Naive B cell (primary cell): ENCODE data around the gene RPS16. TPM values are rescaled to one million over a fixed set of nuclear protein-coding genes. Genes with fewer than 3 reads are reported as not detected.
A peak's percentile ranks its signal among the peaks of the same experiment; 100 is the strongest.
"Not testable (repeated sequence)": the region's sequence is repeated elsewhere in the genome, so short reads cannot be mapped to it uniquely, and the experiment has no call there.

ENCODE experiments used
- ATAC-seq, 2 donors: fragments of 150-1000 bp; cut with Tn5 transposase; 2 replicates each; pipeline ENCODE4 v1.10.0; 2021; ENCODE audit warnings: low read depth in 2 of 2, mild to moderate bottlenecking in 2 of 2, moderate library complexity in 2 of 2
- DNase-seq: peaks from one replicate; pipeline ENCODE4 v3.0.0; 2022
- H3K27ac Mint-ChIP-seq, 6 donors: one replicate each; pipeline ENCODE4 v1.8.0; 2020 to 2022; ENCODE audit warnings: mild to moderate bottlenecking in 6 of 6, mixed read lengths in 6 of 6, moderate library complexity in 5 of 6, inconsistent platforms in 2 of 6
- H3K27me3 Mint-ChIP-seq, 3 donors: one replicate each; pipeline ENCODE4 v1.8.0; 2021 to 2022; ENCODE audit warnings: mixed read lengths in 3 of 3, mild to moderate bottlenecking in 1 of 3
- H3K36me3 Mint-ChIP-seq, 2 donors: one replicate each; pipeline ENCODE4 v1.8.0; 2020 to 2022; ENCODE audit warnings: mixed read lengths in 2 of 2, inconsistent platforms in 1 of 2, mild to moderate bottlenecking in 1 of 2
- H3K4me1 Mint-ChIP-seq, 3 donors: one replicate each; pipeline ENCODE4 v1.8.0; 2020 to 2022; ENCODE audit warnings: mixed read lengths in 3 of 3, inconsistent platforms in 1 of 3, mild to moderate bottlenecking in 1 of 3, moderate library complexity in 1 of 3
- H3K4me3 Mint-ChIP-seq, 8 donors: one replicate each; pipeline ENCODE4 v1.8.0; 2020 to 2022; ENCODE audit warnings: mild to moderate bottlenecking in 8 of 8, mixed read lengths in 8 of 8, moderate library complexity in 8 of 8, inconsistent platforms in 2 of 8
- H3K9me3 Mint-ChIP-seq, 7 donors: one replicate each; pipeline ENCODE4 v1.8.0; 2020 to 2022; ENCODE audit warnings: mixed read lengths in 7 of 7, mild to moderate bottlenecking in 5 of 7, inconsistent platforms in 2 of 7, moderate library complexity in 1 of 7
- polyA plus RNA-seq, 6 donors: library from polyadenylated mRNA; unstranded; fragments of 300-500 nt; fragmentation: Illumina TruSeq; gene quantifications; one replicate each; pipeline ENCODE4 v1.2.3, GENCODE V29; 2021; ENCODE audit warnings: low read depth in 6 of 6

RPS16 gene
- 1,000 to 10,000 TPM; 1,393 to 2,131 (median 1,793) TPM for polyA plus RNA-seq

- Mint-ChIP-seq H3K4me3 (peak within 1 kb of the TSS; percentile 95 to 100 (median 100)), H3K27me3 (peaks cover 0 to 5% (median 0%) of the 10 kb centered on the region in 3 donors), H3K36me3 (peaks cover 6 to 10% of the 10 kb centered on the region in 2 donors), H3K9me3 (no peaks in the 10 kb centered on the region), H3K4me1 (peaks cover 34 to 50% (median 49%) of the 10 kb centered on the region in 3 donors), H3K27ac (peak within 1 kb of the TSS; percentile 98 to 100 (median 99))
- DNase-seq = peak; percentile 98
- ATAC-seq = peak; percentile 92 to 94
Measured at GRCh38 chr19:39435499-39436349, at the start of gene RPS16. Gene RPS16, minus strand, starts transcription at chr19:39435949. Its CDS starts 54 bp downstream, at chr19:39435895.

- ATAC-seq = no peak
- peaks cover 19 to 32% (median 23%) of the 10 kb centered on the region in 3 donors for H3K4me1 Mint-ChIP-seq
- no peak for DNase-seq
- no peaks in the 10 kb centered on the region for H3K9me3 Mint-ChIP-seq
- peak overlapping the region in 6 of 8 donors; percentile 32 to 95 (median 72) for H3K4me3 Mint-ChIP-seq
- no peaks in the 10 kb centered on the region for H3K27me3 Mint-ChIP-seq
- H3K36me3 Mint-ChIP-seq = peaks cover 5 to 11% of the 10 kb centered on the region in 2 donors
- H3K27ac Mint-ChIP-seq = peak overlapping the region in 2 of 6 donors; percentile 24 to 48
Measured at GRCh38 chr19:39483141-39483540, 47.4 kb upstream of the RPS16 start.

GRCh38 chr19:39481676-39482075 is 45.9 kb upstream of the RPS16 start:
- H3K9me3 Mint-ChIP-seq = no peaks in the 10 kb centered on the region

GRCh38 chr19:39481229-39481545 is 45.4 kb upstream of the RPS16 start:
- Mint-ChIP-seq H3K4me3 (peak overlapping the region; percentile 86 to 97 (median 95)), H3K4me1 (peaks cover 18 to 32% (median 19%) of the 10 kb centered on the region in 3 donors), H3K9me3 (no peaks in the 10 kb centered on the region), H3K36me3 (peaks cover 0 to 4% of the 10 kb centered on the region in 2 donors), H3K27ac (peak overlapping the region; percentile 85 to 97 (median 88)), H3K27me3 (no peaks in the 10 kb centered on the region)
- ATAC-seq (no peak), DNase-seq (no peak)

More at GRCh38 chr19:39481676-39482075, 45.9 kb upstream of the RPS16 start:
- H3K36me3 Mint-ChIP-seq = peaks cover 3 to 4% of the 10 kb centered on the region in 2 donors
- DNase-seq = no peak
- peaks cover 19 to 32% (median 20%) of the 10 kb centered on the region in 3 donors for H3K4me1 Mint-ChIP-seq
- H3K4me3 Mint-ChIP-seq = peak overlapping the region; percentile 86 to 97 (median 95)
- peak overlapping the region; percentile 86 to 97 (median 88) for H3K27ac Mint-ChIP-seq
- ATAC-seq = no peak
- no peaks in the 10 kb centered on the region for H3K27me3 Mint-ChIP-seq

GRCh38 chr19:39480337-39481228 is 44.8 kb upstream of the RPS16 start, which contains the start of gene TIMM50:
Gene TIMM50, plus strand, starts transcription at chr19:39480838. Its CDS starts 16 bp downstream, at chr19:39480854.
- DNase-seq (peak; percentile 95), ATAC-seq (peak; percentile 96 to 97)
- Mint-ChIP-seq H3K4me1 (peaks cover 18 to 32% (median 19%) of the 10 kb centered on the region in 3 donors), H3K4me3 (peak within 1 kb of the TSS; percentile 86 to 97 (median 95)), H3K36me3 (peaks cover 0 to 4% of the 10 kb centered on the region in 2 donors), H3K9me3 (no peaks in the 10 kb centered on the region), H3K27me3 (no peaks in the 10 kb centered on the region), H3K27ac (peak within 1 kb of the TSS; percentile 86 to 97 (median 94))

- H3K27me3 Mint-ChIP-seq = no peaks in the 10 kb centered on the region
Measured at GRCh38 chr19:39479916-39480315, 44.2 kb upstream of the RPS16 start.

GRCh38 chr19:39479319-39479801 is 43.6 kb upstream of the RPS16 start:
- Mint-ChIP-seq H3K27ac (peak overlapping the region in 1 of 6 donors; percentile 42), H3K4me1 (peaks cover 24 to 37% (median 25%) of the 10 kb centered on the region in 3 donors), H3K4me3 (peak overlapping the region; percentile 86 to 97 (median 95))
- not testable (repeated sequence) for H3K9me3 Mint-ChIP-seq, H3K36me3 Mint-ChIP-seq, H3K27me3 Mint-ChIP-seq, ATAC-seq, DNase-seq

More at GRCh38 chr19:39479916-39480315, 44.2 kb upstream of the RPS16 start:
- ATAC-seq (no peak), DNase-seq (no peak)
- H3K4me3 Mint-ChIP-seq = peak overlapping the region; percentile 86 to 97 (median 95)
- H3K4me1 Mint-ChIP-seq = peaks cover 19 to 33% (median 22%) of the 10 kb centered on the region in 3 donors
- no peaks in the 10 kb centered on the region for H3K9me3 Mint-ChIP-seq
- H3K36me3 Mint-ChIP-seq = peaks cover 0 to 4% of the 10 kb centered on the region in 2 donors
- peak overlapping the region; percentile 74 to 97 (median 93) for H3K27ac Mint-ChIP-seq

GRCh38 chr19:39475748-39476147 is 40.0 kb upstream of the RPS16 start:
- Mint-ChIP-seq H3K27ac (peak overlapping the region in 1 of 6 donors; percentile 81), H3K36me3 (peaks cover 10 to 14% of the 10 kb centered on the region in 2 donors), H3K27me3 (no peaks in the 10 kb centered on the region), H3K4me3 (no peak overlapping the region), H3K9me3 (no peaks in the 10 kb centered on the region), H3K4me1 (peaks cover 24 to 27% (median 24%) of the 10 kb centered on the region in 3 donors)
- ATAC-seq = no peak
- no peak for DNase-seq

GRCh38 chr19:39474139-39474620 is 38.4 kb upstream of the RPS16 start:
- ATAC-seq = peak; percentile 90 to 95
- H3K27me3 Mint-ChIP-seq = no peaks in the 10 kb centered on the region
- peak; percentile 69 for DNase-seq
- peak overlapping the region in 2 of 8 donors; percentile 15 to 69 for H3K4me3 Mint-ChIP-seq
- peaks cover 10 to 25% of the 10 kb centered on the region in 2 donors for H3K36me3 Mint-ChIP-seq
- H3K9me3 Mint-ChIP-seq = no peaks in the 10 kb centered on the region
- peaks cover 10 to 26% (median 16%) of the 10 kb centered on the region in 3 donors for H3K4me1 Mint-ChIP-seq
- H3K27ac Mint-ChIP-seq = peak overlapping the region in 3 of 6 donors; percentile 38 to 58 (median 39)

- ATAC-seq = no peak
- H3K27me3 Mint-ChIP-seq = no peaks in the 10 kb centered on the region
- H3K4me1 Mint-ChIP-seq = peaks cover 15 to 26% (median 16%) of the 10 kb centered on the region in 3 donors
- peaks cover 10 to 32% of the 10 kb centered on the region in 2 donors for H3K36me3 Mint-ChIP-seq
- peak overlapping the region in 1 of 6 donors; percentile 33 for H3K27ac Mint-ChIP-seq
- no peak overlapping the region for H3K4me3 Mint-ChIP-seq
- H3K9me3 Mint-ChIP-seq = no peaks in the 10 kb centered on the region
- DNase-seq = no peak
Measured at GRCh38 chr19:39473443-39473960, 37.8 kb upstream of the RPS16 start.

GRCh38 chr19:39472746-39473442 is 37.1 kb upstream of the RPS16 start:
- no peak for ATAC-seq
- no peaks in the 10 kb centered on the region for H3K9me3 Mint-ChIP-seq
- DNase-seq = no peak
- H3K36me3 Mint-ChIP-seq = peaks cover 10 to 34% of the 10 kb centered on the region in 2 donors
- H3K4me1 Mint-ChIP-seq = peaks cover 15 to 26% (median 16%) of the 10 kb centered on the region in 3 donors
- no peaks in the 10 kb centered on the region for H3K27me3 Mint-ChIP-seq
- no peak overlapping the region for H3K4me3 Mint-ChIP-seq
- H3K27ac Mint-ChIP-seq = no peak overlapping the region
